LNCAP (cell line): ENCODE measurements around the gene ZBTB38.

Experiments
- TF ChIP-seq, protein P1 (sequence below): fragments of 450-650 bp; IDR thresholded peaks from 2 replicates; pipeline ENCODE4 v1.5.1; 2017; ENCODE audit warnings: mild to moderate bottlenecking

Gene ZBTB38

DNA sequence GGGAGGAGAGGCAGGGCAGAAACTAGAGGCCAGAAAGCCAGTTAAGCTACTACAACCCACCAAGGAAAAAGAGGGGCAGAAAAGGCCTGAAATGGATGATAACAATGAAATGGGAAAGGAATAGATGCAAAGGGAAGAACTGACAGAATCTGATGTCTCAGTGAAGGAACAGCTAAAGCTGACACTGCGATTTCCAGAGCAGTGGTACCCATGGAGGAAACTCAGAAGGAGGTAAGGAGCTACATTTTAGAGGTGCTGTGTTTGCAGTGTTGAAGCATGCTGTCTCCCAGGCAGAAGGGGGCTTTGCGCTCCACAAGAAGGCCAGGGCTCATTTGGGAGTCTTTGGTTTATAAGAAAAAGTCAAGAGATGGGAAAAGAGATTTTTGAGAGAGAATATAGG is 38.0 kb downstream of the ZBTB38 start:
- TF ChIP-seq, protein P1, sequence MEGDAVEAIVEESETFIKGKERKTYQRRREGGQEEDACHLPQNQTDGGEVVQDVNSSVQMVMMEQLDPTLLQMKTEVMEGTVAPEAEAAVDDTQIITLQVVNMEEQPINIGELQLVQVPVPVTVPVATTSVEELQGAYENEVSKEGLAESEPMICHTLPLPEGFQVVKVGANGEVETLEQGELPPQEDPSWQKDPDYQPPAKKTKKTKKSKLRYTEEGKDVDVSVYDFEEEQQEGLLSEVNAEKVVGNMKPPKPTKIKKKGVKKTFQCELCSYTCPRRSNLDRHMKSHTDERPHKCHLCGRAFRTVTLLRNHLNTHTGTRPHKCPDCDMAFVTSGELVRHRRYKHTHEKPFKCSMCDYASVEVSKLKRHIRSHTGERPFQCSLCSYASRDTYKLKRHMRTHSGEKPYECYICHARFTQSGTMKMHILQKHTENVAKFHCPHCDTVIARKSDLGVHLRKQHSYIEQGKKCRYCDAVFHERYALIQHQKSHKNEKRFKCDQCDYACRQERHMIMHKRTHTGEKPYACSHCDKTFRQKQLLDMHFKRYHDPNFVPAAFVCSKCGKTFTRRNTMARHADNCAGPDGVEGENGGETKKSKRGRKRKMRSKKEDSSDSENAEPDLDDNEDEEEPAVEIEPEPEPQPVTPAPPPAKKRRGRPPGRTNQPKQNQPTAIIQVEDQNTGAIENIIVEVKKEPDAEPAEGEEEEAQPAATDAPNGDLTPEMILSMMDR = no peak

DNA sequence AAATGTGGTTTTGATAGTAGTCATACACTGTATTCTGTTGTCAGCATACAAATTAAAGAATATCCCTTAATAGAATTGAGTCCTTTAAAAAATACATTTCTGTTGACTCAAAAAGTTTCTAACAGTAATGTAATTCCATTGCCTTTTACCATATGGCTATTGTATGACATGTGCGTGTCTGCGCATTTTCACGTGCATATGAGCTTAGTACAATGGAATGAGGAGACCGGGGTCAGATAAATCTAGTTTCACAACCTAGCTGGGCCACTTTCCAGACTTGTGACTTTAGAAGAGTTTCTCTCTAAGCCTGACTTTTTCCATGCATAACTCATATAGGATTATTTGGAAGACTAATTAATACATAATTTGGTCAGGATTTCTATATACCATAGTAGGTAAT is 38.7 kb downstream of the ZBTB38 start:
- TF ChIP-seq, protein P1 = no peak

DNA sequence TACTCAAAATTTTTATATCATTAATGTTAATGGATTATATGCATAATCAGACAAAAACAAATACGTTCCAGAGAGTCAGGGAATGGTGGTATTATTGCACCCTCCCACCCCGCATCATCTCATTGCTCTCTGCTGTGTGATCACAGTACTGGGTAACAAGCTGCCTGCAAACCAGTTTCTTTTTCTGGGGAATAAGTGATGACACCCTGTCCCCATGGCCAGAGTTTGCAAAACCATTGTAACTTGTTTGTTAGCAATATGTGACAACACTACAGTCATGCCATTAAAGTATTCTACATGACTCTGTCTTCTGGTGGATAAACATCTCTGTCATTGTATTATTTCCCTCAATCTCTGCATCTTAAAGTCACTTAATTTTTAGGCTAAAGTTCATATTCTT is 39.5 kb downstream of the ZBTB38 start:
- TF ChIP-seq, protein P1 = no peak

DNA sequence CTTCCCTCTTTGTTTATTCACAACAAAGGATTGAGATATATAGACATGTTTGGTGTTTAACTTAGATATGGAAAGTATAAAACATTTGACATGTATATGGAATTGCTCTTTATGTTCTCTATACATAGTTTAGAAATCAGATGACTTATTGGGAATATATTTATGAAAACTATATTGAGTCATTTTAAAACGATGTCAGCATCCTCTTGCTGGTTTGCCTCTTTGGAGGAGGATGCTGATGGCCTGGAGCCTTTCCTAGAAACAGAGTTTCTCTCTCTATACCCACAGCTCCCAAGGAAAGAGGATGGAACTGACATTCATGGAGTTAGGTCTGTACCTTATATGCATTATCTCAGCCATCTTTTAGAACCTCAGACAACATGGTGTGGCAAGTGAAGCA is 40.3 kb downstream of the ZBTB38 start:
- TF ChIP-seq, protein P1 = no peak

DNA sequence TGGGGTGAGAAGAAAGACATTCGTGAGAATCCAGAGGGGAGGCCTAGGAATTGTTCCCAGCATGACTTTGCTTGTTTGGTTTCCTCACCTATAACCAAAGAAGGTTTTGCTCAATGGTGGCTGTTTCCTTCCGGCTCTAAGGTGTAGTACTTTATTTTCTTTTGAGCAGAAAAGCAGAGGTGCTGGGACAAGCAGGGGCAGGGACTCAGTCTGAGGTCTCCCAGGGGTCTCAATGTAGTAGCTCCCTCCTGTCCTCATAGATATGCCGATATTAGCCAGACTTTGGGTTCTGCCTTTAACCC is 41.6 kb downstream of the ZBTB38 start:
- TF ChIP-seq, protein P1 = no peak

DNA sequence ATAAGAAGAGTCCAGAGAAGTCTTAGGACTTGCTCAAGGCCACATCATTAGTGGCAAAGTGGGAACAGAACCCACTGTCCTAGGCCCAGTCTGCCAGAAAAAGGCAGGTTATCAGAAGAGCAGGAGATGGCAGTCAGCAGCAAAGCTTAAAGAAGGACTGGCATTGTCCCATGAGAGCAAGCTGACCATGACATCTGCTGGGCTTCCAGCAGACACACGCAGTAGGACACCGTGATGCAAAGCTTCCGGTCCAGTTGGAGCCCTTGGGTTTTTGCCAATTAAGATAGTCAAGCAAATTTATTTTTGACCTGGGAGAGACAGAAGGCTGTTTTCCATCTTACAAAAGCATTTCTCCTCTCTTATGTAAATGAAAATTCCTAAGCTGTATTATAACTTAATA is 42.1 kb downstream of the ZBTB38 start:
- TF ChIP-seq, protein P1 = no peak

DNA sequence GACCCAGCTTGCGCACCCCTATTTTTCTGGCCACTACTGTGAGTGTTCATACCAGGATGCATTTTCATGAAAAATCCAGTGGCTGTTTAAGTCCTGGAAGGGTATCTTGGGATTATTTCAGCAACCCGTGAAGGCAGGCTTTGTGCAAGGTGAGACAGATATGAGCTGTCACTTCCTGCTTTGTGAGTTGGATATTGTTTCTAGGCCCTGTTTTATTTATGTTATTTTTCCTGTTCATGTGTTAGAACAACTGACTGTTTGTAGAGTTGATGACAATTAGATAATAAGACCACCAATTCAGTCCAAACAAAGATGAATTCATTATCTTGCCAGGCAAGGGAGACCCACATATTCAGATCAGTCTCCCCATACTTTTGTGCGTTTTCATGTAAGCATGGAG is 42.5 kb downstream of the ZBTB38 start:
- TF ChIP-seq, protein P1 = no peak

DNA sequence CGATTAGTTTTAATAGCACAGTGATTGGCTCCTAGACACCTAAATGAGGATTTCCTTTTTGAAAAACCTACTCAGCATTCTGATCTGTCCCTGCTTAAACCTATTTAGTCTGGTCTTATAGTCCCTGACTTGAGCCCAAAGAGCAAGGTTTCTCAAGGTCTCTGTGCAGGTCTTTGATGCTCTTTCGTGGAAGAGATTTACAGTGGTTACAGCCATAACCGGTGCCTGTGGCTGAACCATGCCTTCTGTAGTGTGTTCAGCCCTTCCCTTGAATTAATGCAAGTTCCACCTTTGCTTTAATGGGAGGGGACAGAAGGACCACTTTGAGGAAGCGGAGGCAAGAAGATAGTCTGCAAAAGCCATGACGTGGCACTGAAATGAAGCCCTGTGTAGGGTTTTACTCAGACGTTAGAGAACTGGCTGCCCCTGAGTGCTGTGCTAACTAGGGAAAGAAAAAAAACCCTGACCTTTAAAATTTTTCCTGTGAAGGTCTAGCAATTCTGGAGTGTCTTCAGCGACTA is 43.0 kb downstream of the ZBTB38 start:
- TF ChIP-seq, protein P1 = no peak
